Measurements from ENCODE around the gene L3MBTL2. TPM values are rescaled to one million over a fixed set of nuclear protein-coding genes. Genes with fewer than 3 reads are reported as not detected.

Gene L3MBTL2
- total and polyA plus RNA-seq, 4 donors, result 8.7 to 17.4 (median 12.3) TPM

DNA sequence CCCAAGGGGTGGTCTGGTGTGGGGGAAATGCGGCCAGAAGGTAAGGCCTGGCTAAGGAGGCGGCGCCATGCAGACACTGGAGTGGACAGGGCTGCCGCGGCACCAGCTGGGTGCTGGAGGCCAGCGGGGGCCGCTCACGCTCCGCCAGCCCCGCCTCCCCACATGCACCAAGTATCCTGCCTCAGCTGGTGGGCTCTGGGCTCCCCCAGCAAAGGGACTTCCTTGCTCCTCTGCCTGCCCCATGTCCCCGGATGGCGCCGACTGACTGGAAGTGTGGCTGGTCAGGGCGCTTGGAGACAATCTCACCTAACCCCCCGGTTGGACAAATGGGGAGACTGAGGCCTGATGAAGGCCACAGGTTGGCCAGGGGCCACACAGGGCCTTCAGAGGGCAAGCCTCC, 43.2 kb downstream of the L3MBTL2 start:
- Histone ChIP-seq H3K36me3 (ENCODE audit: control insufficient read depth in 4 of 4, insufficient read depth in 3 of 4, low read depth in 1 of 4, low read length in 3 of 4) (peaks cover 20 to 52% (median 30%) of the 10 kb centered on the region in 4 donors), H3K27me3 (ENCODE audit: control insufficient read depth in 4 of 4, insufficient read depth in 4 of 4, low read length in 3 of 4) (no peaks in the 10 kb centered on the region), H3K9me3 (ENCODE audit: control insufficient read depth in 4 of 4, low read length in 3 of 4) (no peaks in the 10 kb centered on the region), H3K4me3 (ENCODE audit: low read depth in 1 of 3, low read length in 3 of 3) (no peak overlapping the region), H3K9ac (ENCODE audit: low read depth in 1 of 2, low read length in 2 of 2) (no peak overlapping the region), H3K4me1 (ENCODE audit: control insufficient read depth in 4 of 4, insufficient read depth in 4 of 4, low read length in 3 of 4) (peaks cover 7 to 18% (median 14%) of the 10 kb centered on the region in 4 donors), H3K27ac (ENCODE audit: low read depth in 1 of 2, low read length in 2 of 2) (peak overlapping the region in 1 of 2 donors; percentile 25)
- 91% methylated on average over 15 of the region's 15 CpGs for WGBS
- TF ChIP-seq, protein P1, sequence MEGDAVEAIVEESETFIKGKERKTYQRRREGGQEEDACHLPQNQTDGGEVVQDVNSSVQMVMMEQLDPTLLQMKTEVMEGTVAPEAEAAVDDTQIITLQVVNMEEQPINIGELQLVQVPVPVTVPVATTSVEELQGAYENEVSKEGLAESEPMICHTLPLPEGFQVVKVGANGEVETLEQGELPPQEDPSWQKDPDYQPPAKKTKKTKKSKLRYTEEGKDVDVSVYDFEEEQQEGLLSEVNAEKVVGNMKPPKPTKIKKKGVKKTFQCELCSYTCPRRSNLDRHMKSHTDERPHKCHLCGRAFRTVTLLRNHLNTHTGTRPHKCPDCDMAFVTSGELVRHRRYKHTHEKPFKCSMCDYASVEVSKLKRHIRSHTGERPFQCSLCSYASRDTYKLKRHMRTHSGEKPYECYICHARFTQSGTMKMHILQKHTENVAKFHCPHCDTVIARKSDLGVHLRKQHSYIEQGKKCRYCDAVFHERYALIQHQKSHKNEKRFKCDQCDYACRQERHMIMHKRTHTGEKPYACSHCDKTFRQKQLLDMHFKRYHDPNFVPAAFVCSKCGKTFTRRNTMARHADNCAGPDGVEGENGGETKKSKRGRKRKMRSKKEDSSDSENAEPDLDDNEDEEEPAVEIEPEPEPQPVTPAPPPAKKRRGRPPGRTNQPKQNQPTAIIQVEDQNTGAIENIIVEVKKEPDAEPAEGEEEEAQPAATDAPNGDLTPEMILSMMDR (IDR thresholded peaks at IDR 0.05; ENCODE audit: low read depth, low read length, missing input control), result no peak
- TF ChIP-seq FOXA2 (IDR thresholded peaks at IDR 0.05) (no peak), JUND (IDR thresholded peaks at IDR 0.05) (no peak), HNF4A (conservative IDR thresholded peaks at IDR 0.05) (no peak), NR2F2 (IDR thresholded peaks at IDR 0.05) (no peak), YY1 (IDR thresholded peaks at IDR 0.05) (no peak), RAD21 (IDR thresholded peaks at IDR 0.05) (no peak), SP1 (IDR thresholded peaks at IDR 0.05) (no peak), ZBTB33 (IDR thresholded peaks at IDR 0.05) (no peak), FOXA1 (IDR thresholded peaks at IDR 0.05) (no peak), HNF4G (IDR thresholded peaks at IDR 0.05) (no peak)
- no peak for DNase-seq (ENCODE audit: low spot score)

DNA sequence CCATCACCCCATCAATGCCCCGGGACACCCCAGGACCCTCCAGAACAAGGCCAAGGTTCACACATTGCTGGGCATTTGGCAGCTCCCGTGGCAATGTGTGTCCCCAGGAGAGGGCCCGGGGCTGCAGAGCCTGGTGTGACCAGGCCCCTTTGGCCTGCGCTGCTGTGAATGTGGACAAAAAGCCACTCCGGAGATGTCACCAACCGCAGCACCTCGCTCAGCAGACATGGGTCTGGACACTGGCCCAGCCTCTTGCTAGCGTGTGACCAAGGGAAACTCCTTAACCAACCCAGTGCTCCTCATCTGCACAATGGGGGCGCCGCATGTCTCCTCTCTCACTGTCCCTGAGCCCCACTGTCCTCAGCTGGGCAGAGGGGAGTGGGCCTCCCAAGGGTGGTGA, 43.6 kb downstream of the L3MBTL2 start:
- TF ChIP-seq, protein P1 (IDR thresholded peaks at IDR 0.05; ENCODE audit: low read depth, low read length, missing input control), result no peak
- TF ChIP-seq, protein P2, sequence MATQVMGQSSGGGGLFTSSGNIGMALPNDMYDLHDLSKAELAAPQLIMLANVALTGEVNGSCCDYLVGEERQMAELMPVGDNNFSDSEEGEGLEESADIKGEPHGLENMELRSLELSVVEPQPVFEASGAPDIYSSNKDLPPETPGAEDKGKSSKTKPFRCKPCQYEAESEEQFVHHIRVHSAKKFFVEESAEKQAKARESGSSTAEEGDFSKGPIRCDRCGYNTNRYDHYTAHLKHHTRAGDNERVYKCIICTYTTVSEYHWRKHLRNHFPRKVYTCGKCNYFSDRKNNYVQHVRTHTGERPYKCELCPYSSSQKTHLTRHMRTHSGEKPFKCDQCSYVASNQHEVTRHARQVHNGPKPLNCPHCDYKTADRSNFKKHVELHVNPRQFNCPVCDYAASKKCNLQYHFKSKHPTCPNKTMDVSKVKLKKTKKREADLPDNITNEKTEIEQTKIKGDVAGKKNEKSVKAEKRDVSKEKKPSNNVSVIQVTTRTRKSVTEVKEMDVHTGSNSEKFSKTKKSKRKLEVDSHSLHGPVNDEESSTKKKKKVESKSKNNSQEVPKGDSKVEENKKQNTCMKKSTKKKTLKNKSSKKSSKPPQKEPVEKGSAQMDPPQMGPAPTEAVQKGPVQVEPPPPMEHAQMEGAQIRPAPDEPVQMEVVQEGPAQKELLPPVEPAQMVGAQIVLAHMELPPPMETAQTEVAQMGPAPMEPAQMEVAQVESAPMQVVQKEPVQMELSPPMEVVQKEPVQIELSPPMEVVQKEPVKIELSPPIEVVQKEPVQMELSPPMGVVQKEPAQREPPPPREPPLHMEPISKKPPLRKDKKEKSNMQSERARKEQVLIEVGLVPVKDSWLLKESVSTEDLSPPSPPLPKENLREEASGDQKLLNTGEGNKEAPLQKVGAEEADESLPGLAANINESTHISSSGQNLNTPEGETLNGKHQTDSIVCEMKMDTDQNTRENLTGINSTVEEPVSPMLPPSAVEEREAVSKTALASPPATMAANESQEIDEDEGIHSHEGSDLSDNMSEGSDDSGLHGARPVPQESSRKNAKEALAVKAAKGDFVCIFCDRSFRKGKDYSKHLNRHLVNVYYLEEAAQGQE (IDR thresholded peaks at IDR 0.05), result no peak
- no peak for TF ChIP-seq GABPA (IDR thresholded peaks at IDR 0.05 in 1 of 2, conservative IDR thresholded peaks at IDR 0.05 in 1 of 2)
- Histone ChIP-seq H3K9me3 (ENCODE audit: control insufficient read depth in 4 of 4, low read length in 3 of 4) (no peaks in the 10 kb centered on the region), H3K27me3 (ENCODE audit: control insufficient read depth in 4 of 4, insufficient read depth in 4 of 4, low read length in 3 of 4) (no peaks in the 10 kb centered on the region), H3K4me3 (ENCODE audit: low read depth in 1 of 3, low read length in 3 of 3) (no peak overlapping the region), H3K4me1 (ENCODE audit: control insufficient read depth in 4 of 4, insufficient read depth in 4 of 4, low read length in 3 of 4) (peaks cover 7 to 18% (median 14%) of the 10 kb centered on the region in 4 donors), H3K36me3 (ENCODE audit: control insufficient read depth in 4 of 4, insufficient read depth in 3 of 4, low read depth in 1 of 4, low read length in 3 of 4) (peaks cover 20 to 55% (median 32%) of the 10 kb centered on the region in 4 donors), H3K9ac (ENCODE audit: low read depth in 1 of 2, low read length in 2 of 2) (no peak overlapping the region), H3K27ac (ENCODE audit: low read depth in 1 of 2, low read length in 2 of 2) (peak overlapping the region in 1 of 2 donors; percentile 25)
- 95% methylated on average over 10 of the region's 10 CpGs for WGBS
- no peak for DNase-seq (ENCODE audit: low spot score)
